GM21515 (cell line): ENCODE measurements around the gene PALM.
"Not testable (repeated sequence)": the region's sequence is repeated elsewhere in the genome, so short reads cannot be mapped to it uniquely, and the experiment has no call there.

ENCODE experiments used
- ATAC-seq: cut with Tn5 transposase; IDR thresholded peaks from one replicate; pipeline ENCODE4 v1.9.1; 2021; ENCODE audit not compliant: unreplicated experiment

The PALM gene

DNA sequence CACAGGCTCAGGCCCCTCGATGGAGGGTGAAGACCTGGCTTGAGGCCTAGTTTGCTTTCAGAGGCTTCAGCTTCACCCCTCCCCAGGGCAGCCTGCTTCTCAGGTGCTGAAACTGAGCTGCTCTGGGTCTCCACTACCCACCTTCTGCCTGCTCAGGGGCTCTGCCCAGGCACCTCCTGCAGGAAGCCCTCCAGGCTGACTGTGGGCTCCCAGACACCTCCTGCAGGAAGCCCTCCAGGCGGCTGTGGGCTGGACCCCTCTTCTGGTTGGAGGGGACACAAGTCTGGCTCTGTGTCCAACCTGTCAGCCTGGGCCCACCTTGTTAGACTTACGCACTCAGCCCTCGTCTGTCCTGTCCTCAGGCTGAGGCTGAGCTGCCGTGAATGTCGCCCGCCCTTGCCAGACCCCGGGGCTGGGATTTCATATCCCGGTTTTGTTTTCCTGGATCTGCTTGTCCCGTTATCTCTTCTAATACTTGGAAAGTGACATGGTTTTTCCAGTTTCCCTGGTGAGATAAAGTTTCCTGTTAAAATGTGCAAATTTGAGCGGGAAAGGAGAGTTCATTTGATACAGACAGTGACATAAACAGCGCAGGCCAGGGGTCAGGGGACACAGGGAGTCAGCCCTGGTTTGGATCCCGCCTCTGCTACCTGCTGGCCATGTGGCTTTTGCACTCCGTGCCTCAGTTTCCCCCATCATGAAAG is 21.4 kb downstream of the PALM start:
- ATAC-seq = no peak

DNA sequence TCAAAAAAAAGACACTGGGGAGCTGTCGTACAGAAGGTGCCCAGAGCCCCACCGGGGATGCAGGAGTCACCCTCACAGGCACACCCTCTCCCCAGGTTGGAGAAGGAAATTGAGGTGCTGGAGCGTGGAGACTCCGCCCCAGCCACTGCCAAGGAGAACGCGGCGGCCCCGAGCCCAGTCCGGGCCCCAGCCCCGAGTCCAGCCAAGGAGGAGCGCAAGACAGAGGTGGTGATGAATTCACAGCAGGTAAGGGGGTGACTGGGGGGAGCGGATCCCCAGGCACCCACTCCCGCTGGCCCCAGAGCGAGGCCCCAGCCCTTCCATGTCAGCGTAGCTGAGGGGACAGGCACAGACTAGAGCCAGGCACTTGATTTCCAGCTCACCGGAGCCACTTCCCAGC is 22.3 kb downstream of the PALM start:
- no peak for ATAC-seq

DNA sequence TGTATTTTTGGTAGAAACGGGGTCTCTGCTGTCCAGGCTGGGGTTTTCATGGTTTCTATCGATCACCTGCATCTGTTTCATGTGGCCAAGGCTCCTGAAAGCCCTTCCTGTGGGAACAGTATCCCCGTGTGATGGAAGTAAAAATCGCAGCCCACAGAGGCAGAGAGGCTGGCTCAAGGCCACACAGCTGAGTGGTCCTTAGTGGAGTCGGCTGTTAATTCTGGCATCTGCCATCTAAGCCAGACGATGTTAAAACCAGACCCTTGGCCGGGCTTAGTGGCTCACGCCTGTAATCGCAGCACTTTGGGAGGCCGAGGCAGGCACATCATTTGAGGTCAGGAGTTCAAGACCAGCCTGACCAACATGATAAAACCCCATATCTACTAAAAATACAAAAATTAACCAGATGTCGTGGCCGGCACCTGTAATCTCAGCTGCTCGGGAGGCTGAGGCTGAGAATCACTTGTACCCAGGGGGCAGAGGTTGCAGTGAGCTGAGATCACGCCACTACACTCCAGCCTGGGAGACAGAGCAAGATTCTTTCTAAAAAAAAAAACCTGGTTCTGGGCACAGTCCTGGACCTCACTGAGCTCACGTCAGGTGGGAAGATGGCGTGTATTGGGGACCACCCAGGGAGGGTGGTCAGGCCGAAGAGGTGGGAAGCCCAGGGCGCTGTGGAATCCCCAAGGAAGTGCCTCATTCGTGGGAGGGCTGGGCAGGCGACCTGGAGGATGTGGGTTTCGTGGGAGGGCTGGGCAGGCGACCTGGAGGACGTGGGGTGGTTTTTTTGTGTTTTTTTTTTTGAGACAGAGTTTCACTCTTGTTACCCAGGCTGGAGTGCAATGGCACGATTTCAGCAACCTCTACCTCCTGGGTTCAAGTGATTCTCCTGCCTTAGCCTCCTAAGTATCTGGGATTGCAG is 23.7 kb downstream of the PALM start:
- ATAC-seq = no peak

DNA sequence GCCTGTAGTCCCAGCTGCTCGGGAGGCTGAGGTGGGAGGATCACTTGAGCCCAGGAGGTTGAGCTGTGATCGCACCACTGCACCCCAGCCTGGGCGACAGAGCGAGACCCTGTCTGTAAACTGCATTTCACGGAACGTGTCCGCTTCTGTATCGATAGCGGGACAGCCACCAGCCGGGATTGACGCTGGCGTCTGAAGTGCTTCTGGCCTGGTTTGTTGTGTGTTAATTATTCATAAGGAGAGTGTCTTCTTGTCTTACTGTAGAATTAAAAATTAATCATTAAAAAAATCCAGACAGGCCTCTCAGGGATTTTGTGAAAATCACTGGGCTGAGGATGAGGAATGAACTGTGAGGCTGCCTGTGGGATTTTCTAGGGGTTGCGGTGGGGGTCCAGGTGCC is 26.0 kb downstream of the PALM start:
- no peak for ATAC-seq

DNA sequence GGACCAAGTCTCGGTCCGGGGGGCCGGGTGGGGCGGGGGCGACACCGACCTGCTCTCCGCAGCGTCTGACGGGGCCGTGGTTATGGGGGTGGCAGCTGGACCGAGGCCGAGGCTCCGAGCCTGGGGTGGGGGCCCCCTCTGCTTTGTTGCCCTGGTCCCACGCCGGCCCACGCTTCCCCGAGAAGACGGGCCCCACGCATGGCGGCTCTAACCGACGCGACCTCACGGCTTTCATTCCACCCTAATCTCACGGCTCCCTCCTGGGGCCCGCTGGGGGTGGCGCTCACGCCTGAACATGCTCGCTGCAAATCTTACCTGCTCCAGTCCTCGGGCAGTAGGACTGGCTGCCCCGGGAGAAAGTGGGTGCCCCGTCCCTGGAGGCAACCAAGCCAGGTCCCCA is 27.4 kb downstream of the PALM start:
- ATAC-seq = no peak

- ATAC-seq = no peak
These were observed 28.9 kb downstream of the PALM start for GRCh38 chr19:737591-738093.

DNA sequence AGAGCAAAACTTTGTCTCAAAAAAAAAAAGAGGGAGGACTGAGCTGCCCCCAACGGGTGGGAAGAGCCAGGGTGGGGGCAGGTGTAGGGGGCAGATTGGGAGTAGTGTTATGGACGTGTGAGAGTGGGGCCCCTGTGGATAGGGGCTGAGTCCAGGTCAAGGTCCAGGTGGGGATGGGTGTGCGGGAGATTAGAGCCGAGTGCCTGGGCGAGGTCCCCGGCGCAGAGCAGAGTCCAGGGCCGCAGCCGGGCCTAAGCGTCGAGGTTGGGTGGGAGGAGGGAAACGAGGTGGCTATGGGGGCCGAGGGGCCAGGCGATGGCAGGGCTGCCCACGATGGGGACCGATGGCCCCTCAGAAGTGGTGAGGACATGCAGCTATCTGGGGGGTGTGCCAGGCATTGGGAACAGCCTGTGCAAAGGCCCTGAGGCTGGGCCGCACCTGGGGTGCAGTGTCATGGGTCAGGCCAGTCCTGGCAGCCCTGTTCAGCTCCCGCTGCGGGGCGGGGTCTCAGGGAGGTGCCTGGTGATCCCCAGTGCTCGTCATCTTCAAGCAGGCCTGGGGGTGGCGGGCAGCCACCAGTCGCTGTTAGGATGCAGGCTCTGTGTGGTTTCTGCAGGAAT is 29.9 kb downstream of the PALM start:
- no peak for ATAC-seq

DNA sequence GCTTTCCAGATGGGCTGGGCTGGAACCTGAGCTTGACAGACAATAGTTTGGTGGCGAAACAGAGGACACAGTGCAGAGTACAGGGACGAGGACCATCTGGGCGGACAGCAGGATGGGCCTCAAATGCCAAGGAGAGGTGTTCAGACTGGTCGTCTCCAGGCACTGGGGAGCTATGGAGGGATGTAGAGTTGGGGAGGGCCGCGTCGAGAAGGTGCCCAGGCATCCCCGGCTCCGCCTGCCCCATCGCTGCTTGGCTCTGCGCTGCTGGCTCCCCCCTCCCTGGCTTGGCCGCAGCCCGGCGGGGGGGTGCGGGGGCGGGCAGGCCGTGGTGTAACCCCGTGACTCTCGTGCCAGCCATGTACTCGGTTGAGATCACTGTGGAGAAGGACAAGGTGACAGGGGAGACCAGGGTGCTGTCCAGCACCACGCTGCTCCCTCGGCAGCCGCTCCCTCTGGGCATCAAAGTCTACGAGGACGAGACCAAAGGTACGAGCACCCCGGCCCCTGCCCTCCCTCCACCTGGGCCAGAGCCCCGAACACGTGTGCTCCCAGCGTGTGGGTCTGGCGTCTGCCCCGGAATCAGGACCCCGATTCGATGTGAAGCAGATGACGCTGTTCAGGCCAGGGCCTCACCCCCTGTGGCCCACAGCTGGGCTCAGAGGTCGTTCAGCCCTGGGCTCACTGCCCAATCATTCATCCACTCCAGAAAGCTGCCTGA is 31.4 kb downstream of the PALM start:
- no peak for ATAC-seq

GRCh38 chr19:740816-741505 is 32.2 kb downstream of the PALM start:
- ATAC-seq = not testable (repeated sequence)

GRCh38 chr19:741506-742131 is 32.9 kb downstream of the PALM start:
- no peak for ATAC-seq

GRCh38 chr19:742540-743075 is 33.9 kb downstream of the PALM start:
- ATAC-seq = no peak

DNA sequence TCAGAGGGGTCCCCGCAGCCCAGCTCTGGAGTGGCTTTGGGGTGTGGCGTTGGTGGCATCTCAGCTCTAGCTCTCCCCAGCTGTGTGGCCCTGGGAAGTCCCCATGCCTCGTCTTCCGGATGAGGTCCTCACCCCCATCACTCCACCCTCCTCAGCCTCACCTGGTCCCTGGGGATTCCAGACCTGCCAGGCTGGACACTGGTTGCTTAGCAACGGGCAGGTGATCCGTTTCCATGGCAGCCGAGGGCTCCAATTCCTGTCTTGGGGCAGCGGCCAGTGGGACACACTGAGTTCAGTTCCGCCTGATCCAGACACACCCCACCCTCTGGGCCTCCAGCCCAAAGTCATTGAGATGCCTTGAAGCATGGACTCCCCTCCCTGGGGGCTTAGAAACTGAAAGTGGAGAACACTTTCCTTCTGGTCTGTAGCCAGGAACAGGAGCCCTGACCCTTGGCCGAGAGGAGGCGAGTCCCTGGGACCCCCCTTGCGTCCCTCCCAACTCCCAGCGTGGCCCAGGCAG is 34.5 kb downstream of the PALM start:
- no peak for ATAC-seq

- ATAC-seq = not testable (repeated sequence)
These were observed 36.4 kb downstream of the PALM start for GRCh38 chr19:745138-745537.

DNA sequence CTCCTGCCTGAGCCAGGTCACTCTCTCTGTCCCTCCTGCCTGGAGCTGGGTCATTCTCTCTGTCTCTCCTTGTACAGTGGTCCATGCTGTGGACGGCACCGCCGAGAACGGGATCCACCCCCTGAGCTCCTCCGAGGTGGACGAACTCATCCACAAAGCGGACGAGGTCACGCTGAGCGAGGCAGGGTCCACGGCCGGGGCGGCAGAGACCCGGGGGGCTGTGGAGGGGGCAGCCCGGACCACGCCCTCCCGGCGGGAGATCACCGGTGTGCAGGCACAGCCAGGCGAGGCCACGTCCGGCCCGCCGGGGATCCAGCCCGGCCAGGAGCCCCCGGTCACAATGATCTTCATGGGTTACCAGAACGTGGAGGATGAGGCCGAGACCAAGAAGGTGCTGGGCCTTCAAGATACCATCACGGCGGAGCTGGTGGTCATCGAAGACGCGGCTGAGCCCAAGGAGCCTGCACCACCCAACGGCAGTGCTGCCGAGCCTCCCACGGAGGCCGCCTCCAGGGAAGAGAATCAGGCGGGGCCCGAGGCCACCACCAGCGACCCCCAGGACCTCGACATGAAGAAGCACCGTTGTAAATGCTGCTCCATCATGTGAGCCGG is 37.6 kb downstream of the PALM start:
- ATAC-seq = no peak

DNA sequence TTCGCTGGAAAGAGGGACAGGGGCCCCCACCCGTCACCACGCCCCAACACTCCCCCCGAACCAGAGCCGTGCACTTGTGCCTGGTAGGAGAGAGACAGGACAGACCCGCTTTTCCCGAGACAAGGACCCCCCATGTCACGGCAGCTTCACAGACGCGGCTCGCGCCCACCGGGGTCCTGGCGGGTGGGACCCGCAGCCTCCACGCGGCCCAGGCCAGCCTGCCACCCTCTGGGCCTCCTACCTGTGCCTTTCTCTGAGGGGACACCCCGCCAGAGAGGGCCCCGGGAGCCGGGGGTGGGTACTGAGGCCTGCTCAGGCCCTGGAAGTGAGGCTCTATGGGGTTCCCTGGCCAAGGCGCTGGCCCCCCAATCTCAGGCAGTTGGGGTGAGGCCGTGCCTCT is 38.2 kb downstream of the PALM start:
- no peak for ATAC-seq

- ATAC-seq = no peak
These were observed 38.9 kb downstream of the PALM start for GRCh38 chr19:747432-748273.

- no peak for ATAC-seq
These were observed 39.5 kb downstream of the PALM start for GRCh38 chr19:748274-748598.

GRCh38 chr19:749811-750210 is 41.1 kb downstream of the PALM start:
- no peak for ATAC-seq
